ENCODE data around the gene UFL1. TPM values are rescaled to one million over a fixed set of nuclear protein-coding genes. Genes with fewer than 3 reads are reported as not detected.

Gene UFL1
- total and polyA plus RNA-seq, 2 of the 8 experiments (the other 6 are each of a cell fraction or from before 2014, with no cell fraction given) = 2.2 to 10.2 TPM

GRCh38 chr6:96563853-96564252, 42.2 kb downstream of the UFL1 start:
- no peak overlapping the region for H3K9ac ChIP-seq (replicated peaks in 1 of 4; ENCODE audit: extremely low read depth in 1 of 4, low read depth in 3 of 4, low read length in 3 of 4)
- CTCF ChIA-PET (ENCODE audit: partially characterized antibody) = no interaction called here

More at GRCh38 chr6:96563853-96564252, 42.2 kb downstream of the UFL1 start:
- Histone ChIP-seq H3K79me1 (ENCODE audit: low read depth, low read length) (no peaks in the 10 kb centered on the region), H3K36me3 (ENCODE audit: control insufficient read depth in 2 of 4, insufficient read depth in 4 of 4, low read length in 3 of 4) (no peaks in the 10 kb centered on the region), H4K20me1 (replicated peaks in 1 of 2; ENCODE audit: control insufficient read depth in 1 of 2, insufficient read depth in 2 of 2, low read length in 2 of 2) (no peaks in the 10 kb centered on the region), H3K14ac (ENCODE audit: insufficient read length) (no peak overlapping the region), H2BK120ac (replicated peaks; ENCODE audit: low read depth, low read length) (no peak overlapping the region), H3K4me1 (replicated peaks in 1 of 4; ENCODE audit: control insufficient read depth in 3 of 4, insufficient read depth in 4 of 4, low read length in 3 of 4) (peaks cover 0 to 3% (median 0%) of the 10 kb centered on the region in 4 experiments; a peak in 3 of 7 replicates), H3K23ac (ENCODE audit: insufficient read length) (no peak overlapping the region), H3K27me3 (replicated peaks in 1 of 4; ENCODE audit: control insufficient read depth in 3 of 4, extremely low read depth in 1 of 4, insufficient read depth in 3 of 4, low read length in 3 of 4) (no peaks in the 10 kb centered on the region), H2AFZ (ENCODE audit: low read length) (no peak overlapping the region), H4K5ac (ENCODE audit: insufficient read length, low read depth, low read length) (no peak overlapping the region), H2AK5ac (ENCODE audit: low read depth, low read length) (no peak overlapping the region), H3K4ac (replicated peaks; ENCODE audit: insufficient read length, low read depth, low read length) (no peak overlapping the region), H3K4me2 (ENCODE audit: insufficient read depth in 1 of 2, low read depth in 2 of 2, low read length in 2 of 2) (no peak overlapping the region), H2BK5ac (ENCODE audit: low read depth, low read length) (no peak overlapping the region), H4K91ac (replicated peaks; ENCODE audit: insufficient read length, low read length) (no peak overlapping the region), H3K56ac (replicated peaks; ENCODE audit: insufficient read length, low read depth, low read length) (no peak overlapping the region), H4K8ac (ENCODE audit: extremely low read depth, insufficient read depth, low read length) (no peak overlapping the region), H3K9me3 (ENCODE audit: insufficient read depth in 2 of 2, low read depth in 1 of 2, low read length in 1 of 2) (no peaks in the 10 kb centered on the region), H3K18ac (ENCODE audit: extremely low read depth, low read length) (no peak overlapping the region), H2BK12ac (ENCODE audit: low read depth, low read length) (no peak overlapping the region), H3K23me2 (ENCODE audit: low read depth, low read length) (no peaks in the 10 kb centered on the region), H2BK15ac (ENCODE audit: low read length) (no peak overlapping the region), H2BK20ac (ENCODE audit: low read length) (no peak overlapping the region), H3K79me2 (ENCODE audit: control insufficient read depth in 1 of 2, insufficient read depth in 2 of 2, low read length in 2 of 2) (no peaks in the 10 kb centered on the region), H3K4me3 (ENCODE audit: extremely low read depth in 1 of 4, insufficient read depth in 2 of 4, low read depth in 3 of 4, low read length in 4 of 4) (no peak overlapping the region), H3K27ac (ENCODE audit: low read depth, low read length) (no peak overlapping the region)
- no peak for FAIRE-seq
- POLR2A ChIA-PET (ENCODE audit: partially characterized antibody) = no interaction called here
- DNase-seq (ENCODE audit: low read depth in 1 of 2, low spot score in 2 of 2) = no peak
- no peak for TF ChIP-seq MAFK (IDR thresholded peaks at IDR 0.05; ENCODE audit: low read depth, low read length)
- TF ChIP-seq PHF8 (conservative IDR thresholded peaks at IDR 0.05; ENCODE audit: low read depth, low read length) = no peak
- TF ChIP-seq SP2 (IDR thresholded peaks at IDR 0.05; ENCODE audit: low read length) = no peak
- TF ChIP-seq CBX5 (IDR thresholded peaks at IDR 0.05; ENCODE audit: low read depth, low read length) = no peak
- TF ChIP-seq TCF12 (IDR thresholded peaks at IDR 0.05; ENCODE audit: low read depth, low read length) = no peak
- TF ChIP-seq KDM4A (IDR thresholded peaks at IDR 0.05; ENCODE audit: low read depth, low read length, severe bottlenecking) = no peak
- no peak for TF ChIP-seq CTCF (IDR thresholded peaks at IDR 0.05; ENCODE audit: control extremely low read depth in 1 of 3, insufficient read depth in 1 of 3, low read depth in 1 of 3, low read length in 3 of 3)
- no peak for TF ChIP-seq ZNF274 (IDR thresholded peaks at IDR 0.05; ENCODE audit: borderline replicate concordance, extremely low read depth, low read length)
- TF ChIP-seq SIRT6 (IDR thresholded peaks at IDR 0.05; ENCODE audit: low read length) = no peak

All from H1 (cell line).